ENCODE data around the gene HPCAL1.

DNA sequence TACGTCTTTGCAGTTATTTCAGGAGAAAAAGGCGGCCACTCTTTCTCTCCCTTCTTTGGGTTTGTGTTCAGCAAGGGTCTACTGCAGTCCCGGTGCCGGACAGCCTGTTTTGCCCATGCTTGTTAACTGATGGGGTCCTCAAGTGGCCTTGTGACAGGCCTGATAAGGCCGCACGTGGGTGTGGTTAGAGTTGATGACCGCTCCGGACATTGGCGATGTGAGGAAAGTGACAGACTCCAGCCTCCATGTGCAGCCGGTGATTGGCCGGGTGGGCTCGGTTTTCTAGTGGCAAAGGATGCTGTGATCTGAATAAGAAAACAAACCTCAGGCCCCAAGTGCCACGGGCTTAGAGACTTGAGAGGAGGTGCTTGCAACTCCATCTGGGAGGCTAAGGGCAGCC, 15.6 kb downstream of the HPCAL1 start:
- TF ChIP-seq, protein P1, sequence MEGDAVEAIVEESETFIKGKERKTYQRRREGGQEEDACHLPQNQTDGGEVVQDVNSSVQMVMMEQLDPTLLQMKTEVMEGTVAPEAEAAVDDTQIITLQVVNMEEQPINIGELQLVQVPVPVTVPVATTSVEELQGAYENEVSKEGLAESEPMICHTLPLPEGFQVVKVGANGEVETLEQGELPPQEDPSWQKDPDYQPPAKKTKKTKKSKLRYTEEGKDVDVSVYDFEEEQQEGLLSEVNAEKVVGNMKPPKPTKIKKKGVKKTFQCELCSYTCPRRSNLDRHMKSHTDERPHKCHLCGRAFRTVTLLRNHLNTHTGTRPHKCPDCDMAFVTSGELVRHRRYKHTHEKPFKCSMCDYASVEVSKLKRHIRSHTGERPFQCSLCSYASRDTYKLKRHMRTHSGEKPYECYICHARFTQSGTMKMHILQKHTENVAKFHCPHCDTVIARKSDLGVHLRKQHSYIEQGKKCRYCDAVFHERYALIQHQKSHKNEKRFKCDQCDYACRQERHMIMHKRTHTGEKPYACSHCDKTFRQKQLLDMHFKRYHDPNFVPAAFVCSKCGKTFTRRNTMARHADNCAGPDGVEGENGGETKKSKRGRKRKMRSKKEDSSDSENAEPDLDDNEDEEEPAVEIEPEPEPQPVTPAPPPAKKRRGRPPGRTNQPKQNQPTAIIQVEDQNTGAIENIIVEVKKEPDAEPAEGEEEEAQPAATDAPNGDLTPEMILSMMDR (IDR thresholded peaks at IDR 0.05): no peak
- no peak for TF ChIP-seq POLR2A (IDR thresholded peaks at IDR 0.05)

Data from right lobe of liver (tissue), 4 donors.